Inferior parietal cortex (tissue), 1 donor: Measurements from ENCODE around the gene MAPK1.
A peak's percentile ranks its signal among the peaks of the same experiment; 100 is the strongest.
"Not testable (repeated sequence)": the region's sequence is repeated elsewhere in the genome, so short reads cannot be mapped to it uniquely, and the experiment has no call there.

Experiments used
- DNase-seq: peaks from one replicate; pipeline ENCODE4 v3.0.0-alpha.2; 2016; ENCODE audit errors: extremely low spot score

MAPK1 gene

DNA sequence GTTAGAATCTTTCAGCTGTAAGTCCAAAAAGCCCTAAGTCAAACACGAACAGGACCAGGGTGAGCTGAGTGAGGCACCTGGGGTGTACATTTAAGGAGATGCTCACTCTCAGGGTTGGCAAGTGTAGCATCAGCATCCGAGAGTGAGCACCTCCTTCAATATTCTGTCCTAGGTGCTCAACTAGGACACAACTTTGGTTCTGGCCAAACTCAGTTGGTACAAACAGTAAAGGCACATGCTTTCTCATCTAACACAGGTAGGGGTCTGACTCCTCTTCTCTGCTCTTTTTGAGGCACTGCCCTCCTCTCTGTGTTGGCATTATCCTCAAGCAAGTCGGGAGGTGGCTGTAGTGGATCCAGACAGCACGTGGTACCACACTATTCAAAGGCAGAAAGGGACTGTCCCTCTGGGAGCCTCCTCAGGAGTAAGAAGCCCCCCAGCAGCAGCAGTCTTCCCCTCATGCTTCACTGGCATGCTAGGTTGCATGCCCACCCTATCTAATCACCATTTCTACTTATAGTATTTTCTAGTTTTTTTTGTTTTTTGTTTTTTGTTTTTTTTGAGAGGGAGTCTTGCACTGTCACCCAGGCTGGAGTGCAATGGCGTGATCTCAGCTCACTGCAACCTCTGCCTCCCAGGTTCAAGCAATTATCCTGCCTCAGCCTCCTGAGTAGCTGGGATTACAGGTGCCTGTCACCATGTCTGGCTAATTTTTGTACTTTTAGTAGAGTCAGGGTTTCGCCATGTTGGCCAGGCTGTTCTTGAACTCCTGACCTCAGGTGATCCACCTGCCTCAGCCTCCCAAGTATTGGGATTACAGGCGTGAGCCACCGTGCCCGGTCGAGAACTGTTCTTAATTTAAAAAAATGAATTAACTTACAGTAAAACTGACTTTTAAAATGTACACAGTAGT, 14.7 kb upstream of the MAPK1 start:
- no peak for DNase-seq

DNA sequence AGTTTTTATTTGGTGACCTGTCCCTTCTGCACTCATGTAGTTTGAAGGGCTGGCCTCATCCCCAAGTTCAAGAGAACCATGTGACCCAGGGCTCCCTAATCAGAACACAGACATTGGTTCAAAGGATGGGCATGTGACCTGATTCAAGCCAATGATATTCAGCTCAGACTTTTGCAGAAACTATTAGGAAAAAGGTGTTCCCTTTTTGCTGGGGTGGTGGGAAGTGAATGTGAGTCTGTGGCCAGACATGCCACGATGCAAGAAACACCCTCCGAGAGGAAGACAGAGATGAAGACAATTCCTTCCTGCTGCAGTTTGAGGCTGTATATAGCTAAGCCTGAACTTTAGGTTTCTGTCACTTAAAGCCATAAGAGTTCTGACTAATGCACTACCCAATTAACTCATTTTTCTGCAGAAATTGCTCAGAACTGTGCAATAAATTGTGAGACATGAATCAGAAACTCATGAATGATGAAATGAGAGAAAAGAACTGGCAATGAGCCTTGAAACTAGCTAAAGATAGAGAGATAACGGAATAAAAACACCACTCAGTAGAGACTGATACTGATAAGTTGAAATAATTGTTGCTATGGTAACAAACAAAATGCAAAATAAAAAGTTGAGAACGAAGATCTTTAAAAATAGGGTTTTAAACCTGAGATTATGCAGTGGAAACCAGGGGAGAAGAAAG, 9.2 kb upstream of the MAPK1 start:
- DNase-seq = peak; percentile 27

DNA sequence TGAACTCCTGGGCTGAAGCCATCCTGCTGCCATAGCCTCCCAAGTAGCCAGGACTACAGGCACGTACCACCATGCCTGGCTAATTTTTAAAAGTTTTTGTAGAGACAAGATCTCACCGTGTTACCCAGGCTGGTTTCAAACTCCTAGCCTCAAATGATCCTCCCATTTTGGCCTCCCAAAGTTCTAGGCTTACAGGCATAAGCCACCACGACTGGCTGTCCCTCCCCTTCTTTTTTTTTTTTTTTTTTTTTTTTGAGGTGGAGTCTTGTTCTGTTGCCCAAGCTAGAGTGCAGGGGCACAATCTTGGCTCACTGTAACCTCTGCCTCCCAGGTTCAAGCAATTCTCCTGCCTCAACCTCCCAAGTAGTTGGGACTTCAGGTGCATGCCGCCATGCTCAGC, 7.5 kb upstream of the MAPK1 start:
- DNase-seq = not testable (repeated sequence)

DNA sequence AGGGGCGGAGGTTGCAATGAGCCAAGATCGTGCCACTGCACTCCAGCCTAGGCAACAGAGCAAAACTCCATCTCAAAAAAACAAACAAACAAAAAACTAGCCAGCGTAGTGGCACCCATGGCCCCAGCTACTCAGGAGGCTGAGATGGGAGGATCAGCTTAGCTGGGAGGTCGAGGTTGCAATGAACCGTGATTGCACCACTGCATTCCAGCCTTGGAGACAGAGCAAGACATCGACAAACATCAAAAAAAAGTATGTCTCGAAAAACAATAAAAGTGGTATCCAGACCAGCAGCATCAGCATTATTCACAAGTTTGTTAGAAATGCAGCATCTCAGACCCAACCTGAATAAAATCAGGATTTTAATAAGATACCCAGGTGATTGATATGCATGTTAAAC, 6.2 kb upstream of the MAPK1 start:
- DNase-seq = no peak

DNA sequence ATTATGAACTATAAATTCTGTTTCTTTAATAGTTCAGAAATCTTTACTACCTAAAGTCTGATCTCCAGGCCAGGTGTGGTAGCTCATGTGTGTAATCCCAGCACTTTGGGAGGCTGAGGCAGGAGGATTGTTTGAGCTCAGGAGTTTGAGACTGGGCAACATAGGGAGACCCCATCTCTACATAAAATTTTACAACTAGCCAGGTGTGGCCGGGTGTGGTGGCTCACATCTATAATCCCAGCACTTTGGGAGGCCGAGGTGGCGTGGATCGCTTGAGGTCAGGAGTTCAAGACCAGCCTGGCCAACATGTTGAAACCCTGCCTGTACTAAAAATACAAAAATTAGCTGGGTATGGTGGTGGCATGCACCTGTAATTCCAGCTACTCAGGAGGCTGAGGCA, 5.3 kb upstream of the MAPK1 start:
- DNase-seq = not testable (repeated sequence)

DNA sequence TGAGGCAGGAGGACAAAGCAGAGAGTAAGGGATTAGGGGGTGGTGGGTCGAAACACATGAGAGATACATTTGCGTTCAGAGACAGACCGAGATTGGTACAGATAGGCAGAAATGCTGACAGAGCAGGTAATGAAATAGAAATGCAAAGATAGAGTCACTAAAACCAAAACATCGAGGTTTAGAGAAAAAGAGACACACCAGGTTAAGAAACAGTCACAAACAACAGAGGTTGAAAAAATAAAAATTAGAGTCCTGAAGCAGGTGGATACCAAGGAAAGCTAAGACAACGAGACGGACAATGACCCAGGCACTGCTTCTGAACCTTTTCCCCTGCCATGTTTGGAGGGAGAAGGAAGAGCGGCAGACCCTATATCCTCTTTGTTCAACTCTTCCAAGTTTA, 1.2 kb upstream of the MAPK1 start:
- DNase-seq = no peak

DNA sequence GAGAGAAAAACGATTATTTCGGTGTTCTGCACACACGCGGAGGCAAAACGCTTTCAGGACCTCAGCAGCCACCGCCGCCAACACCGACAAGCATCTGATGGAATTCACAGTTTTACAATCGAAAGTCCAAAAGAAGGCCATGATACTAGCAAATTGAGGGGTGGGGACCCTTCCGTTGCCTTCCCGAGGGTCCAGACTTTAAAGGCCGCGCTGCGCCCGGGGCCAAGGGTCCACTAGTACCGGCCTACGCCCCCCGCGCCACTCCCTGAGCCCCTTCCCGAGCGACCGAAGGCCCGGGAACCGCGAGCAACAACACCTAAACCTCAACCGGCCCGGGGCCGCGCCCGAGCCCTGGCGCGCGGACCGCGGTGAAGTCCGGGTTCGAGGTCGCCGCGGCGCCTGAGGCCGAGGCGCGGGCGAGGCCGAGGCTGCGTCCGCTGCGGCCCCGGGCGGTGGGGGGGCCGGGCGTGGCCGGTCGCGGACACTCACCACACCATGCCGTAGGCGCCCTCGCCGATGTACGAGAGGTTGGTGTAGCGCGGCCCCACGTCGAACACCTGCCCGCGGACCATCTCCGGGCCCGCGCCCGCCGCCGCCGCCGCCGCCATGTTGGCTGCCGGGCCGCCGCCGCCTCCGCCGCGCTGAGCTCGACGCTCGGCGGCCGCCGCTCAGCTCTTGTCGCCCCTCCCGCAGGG, 465 bp downstream of the MAPK1 start:
- peak; percentile 53 for DNase-seq

DNA sequence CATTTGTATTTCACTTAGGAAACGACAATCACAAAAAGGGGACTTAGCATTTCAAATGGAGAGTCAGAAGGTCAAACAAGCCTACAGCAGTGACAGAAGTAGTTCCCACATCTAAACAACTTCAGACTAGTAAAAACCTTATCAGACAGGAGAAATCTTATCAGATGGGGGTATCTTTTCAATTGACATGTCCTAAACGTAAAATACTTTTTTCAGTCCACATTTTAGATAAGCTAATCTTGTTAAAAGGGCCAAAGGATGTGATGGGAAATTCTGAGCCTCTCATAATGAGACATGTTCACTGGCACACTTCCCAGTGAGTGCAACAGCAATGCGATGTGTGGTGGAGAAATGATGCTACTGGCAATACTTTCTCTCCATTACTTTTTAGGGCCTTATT, 2.4 kb downstream of the MAPK1 start:
- DNase-seq = peak; percentile 62

DNA sequence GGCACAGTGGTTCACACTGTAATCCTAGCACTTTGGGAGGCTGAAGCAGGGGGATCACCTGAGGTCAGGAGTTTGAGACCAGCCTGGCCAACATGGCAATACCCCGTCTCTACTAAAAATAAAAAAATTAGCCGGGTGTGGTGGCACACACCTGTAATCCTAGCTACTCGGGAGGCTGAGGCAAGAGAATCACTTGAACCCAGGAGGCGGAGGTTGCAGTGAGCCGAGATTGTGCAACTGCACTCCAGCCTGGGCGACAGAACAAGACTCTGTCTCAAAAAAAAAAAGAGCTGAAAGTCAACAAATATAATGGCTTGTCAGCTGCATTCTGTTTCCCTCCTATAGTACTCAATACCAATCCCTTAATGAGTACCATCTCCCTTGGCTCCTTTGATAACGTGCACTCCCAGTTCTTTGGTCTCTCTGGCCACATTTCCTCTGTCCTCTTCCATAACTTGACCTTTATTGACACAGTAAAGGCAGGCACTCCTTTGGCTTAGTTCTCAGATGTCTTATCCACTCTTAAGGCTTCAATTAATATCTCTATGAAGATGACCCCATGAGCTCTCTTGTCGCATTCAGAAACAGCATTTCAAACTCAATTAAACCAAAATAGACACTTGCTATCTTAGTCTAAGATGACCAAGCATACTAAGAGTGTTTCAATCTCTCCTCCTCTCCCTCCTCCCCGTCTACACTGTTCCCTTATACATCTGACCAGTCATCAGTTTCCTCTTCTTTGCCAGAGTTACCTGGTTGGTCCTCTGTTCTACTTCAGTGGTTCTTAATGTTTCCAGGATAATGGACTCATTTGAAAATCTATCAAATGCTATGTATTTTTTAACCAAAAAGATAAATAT, 4.8 kb downstream of the MAPK1 start:
- DNase-seq = no peak

DNA sequence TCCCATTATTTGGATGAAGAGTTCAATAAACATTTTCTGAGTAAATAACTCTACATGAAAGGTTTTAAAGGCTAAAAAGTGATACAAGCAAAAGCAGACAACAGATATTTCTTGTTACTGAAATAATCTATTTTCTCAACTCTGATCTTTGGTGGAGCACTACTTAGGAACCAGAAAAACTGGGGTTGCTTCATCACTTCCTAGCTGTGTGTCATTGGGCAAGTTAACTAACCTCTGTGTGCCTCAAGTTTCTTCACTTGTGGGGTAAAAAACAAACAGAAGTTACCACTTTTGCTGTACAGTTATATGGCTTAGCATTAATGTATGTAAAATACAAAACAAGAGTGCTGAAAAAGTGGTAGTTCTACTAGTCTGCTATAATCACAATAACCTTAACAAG, 5.6 kb downstream of the MAPK1 start:
- DNase-seq = no peak

DNA sequence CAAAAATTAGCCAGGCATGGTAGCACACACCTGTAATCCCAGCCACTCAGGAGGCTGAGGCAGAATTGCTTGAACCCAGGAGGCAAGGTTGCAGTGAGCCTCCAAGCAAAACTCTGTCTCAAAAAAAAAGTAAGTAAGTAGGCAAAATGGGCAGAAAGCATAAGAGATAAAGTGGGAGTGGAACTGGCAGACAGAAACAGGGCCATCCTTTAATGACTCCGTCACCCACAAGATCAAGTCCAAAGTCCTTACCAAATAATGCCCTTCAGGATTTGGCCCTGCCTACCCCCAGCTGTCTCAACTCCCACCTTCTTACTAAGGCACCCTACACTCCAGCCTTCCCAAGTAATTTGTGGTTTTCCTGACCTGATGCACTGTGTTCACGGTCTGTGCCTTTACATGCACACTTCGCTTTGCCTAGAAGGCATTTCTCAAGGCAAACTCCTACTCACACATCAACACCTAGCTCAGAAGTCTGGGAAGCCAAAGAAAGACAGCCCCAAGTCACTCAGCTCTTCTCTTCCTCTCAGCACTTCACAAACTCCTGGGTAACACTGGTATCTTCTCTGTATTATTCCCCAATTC, 6.1 kb downstream of the MAPK1 start:
- DNase-seq = no peak

DNA sequence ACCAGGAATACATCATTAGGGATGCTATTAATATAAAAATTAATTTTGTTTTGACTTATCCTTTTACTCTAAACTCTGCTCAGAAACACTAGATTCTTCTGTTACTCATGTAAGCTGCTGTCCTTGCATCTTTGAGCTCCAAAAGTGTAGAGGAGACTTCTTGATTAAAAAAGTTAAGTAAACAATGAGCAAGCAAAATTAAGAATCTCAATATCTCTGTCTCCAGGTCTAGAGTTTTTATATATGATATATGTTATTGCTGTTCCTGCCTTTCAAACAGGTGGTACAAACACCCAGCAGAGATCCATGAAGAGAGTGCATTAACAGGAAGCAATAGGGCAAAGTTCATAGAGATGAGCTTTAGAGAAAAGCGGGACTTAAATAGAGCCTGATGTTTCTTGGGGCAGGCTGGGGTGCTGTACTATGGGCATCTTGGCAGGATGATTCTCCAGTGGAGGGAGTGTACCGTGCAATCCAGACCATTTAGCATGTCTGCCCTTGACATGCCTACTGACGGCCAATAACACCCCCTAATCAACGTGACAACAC, 6.9 kb downstream of the MAPK1 start:
- DNase-seq = no peak

DNA sequence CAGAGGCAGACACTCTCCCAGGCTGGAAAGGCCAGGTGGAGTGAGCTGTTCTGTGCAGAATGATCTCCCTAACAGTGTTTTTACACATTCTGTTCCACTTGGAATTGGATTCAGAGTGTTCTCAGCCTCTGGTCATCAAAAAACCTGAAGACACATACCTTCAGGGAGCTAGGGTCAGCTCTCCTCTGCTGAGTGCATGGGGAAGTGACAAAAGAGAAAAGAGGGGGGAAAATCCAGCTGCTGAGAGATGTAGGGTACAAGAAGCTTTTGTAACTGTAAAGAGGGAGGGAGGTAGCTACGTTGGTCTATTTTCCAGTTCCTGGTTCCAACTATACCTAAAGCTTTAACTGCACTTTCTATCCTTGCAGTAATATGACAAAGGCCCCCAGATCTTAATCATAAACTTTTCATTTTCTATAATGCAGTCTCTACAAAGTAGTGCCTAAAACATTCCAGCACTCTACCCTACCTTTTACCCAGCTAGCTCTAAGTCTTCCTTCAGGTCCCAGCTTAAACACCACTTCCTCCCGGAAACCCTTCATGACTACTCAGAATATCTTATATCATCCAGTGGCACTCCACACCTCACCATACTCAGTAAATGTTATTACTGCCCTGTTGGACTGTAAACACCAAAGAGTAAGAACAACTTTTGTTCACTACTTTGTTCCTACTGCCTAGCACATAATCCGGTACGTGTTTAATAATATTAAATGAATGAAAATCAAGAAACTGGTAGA, 9.2 kb downstream of the MAPK1 start:
- DNase-seq = no peak

DNA sequence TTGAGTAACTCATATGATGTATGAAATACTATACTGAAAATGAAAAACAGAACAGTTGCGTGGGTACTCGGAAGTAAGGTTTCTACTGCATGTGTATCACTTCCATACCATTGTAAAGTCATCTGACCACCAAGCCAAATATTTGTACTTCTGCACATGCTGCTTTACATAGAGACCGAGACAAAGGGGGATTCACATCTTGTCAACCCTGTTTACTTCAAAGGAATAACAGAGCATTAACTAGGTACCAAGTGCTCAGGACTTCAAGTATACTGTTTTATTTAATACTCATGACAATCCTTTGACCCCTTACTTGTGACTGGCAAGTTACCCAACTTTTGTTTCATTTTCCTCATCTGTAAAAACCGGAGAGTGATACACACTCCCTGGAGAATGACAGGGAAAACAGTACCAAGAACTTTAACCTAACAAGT, 9.9 kb downstream of the MAPK1 start:
- no peak for DNase-seq

DNA sequence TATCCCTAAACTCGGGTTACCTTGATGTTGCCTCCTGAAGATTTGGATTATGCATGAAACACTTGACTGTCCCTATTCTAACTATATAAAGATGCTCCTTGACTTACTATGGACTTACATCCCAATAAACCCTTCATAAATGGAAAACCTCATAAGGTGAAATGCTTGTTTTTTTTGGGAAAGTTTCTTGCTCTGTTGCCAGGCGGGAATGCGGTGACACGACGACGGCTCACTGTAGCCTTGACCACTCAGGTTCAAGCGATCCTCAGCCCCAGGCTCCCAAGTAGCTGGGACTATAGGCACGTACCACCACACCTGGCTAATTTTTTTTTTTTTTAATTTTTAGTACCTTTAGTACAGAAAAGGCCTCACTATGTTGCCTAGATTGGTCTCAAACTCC, 10.6 kb downstream of the MAPK1 start:
- DNase-seq = no peak

DNA sequence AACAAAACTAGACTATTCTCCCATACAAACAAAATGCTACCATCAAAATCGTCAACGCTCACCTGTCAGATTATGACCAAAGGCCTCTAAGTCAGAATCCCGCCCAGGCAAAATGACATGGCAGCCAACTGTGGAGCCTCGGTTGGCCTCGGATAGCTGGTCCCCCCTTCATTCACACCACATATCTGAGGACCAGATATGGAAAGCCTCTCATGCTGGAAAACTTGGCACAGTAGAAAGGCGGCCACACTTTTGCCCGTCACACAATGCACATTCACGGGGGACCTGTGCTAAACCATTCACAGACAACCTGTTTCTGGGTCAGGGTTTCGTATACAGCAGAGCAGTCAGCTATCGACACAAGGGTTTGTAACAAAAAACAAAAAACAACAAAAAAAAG, 11.2 kb downstream of the MAPK1 start:
- no peak for DNase-seq

DNA sequence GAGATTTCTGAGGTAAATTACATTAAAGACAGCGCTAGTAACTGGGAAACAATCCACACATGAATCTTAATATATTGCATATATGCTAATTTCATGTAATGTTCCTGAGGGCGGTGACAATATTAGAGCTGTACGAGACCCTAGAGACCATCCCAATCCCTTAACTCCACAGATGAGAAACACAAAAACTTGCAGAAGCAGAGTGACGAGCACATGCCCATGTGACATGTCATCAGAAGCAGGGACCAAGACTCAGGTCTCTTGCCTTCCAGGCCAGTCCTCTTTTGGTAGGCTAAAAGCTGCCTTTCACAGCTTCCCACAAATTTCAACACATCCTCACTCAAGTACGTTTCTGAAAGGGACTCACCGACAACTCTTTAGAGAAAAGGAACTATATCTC, 11.8 kb downstream of the MAPK1 start:
- no peak for DNase-seq

DNA sequence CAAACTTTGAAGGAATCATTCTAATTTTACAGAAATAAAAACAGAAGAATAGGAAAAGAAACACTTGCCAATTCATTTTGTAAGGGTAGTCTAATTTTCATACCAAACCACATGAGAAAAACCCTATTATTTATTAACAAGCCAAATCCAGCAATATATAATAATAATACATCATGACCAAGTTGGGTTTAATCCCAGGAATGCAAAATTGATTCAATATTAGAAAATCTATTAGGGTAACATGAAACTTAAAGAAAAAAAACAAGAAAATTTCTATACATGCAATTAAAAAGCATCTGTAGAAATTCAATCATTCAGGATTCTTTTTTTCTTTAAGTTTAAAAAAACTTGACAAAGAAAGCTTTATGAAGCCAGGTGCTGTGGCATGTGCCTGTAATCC, 16.8 kb downstream of the MAPK1 start:
- no peak for DNase-seq

DNA sequence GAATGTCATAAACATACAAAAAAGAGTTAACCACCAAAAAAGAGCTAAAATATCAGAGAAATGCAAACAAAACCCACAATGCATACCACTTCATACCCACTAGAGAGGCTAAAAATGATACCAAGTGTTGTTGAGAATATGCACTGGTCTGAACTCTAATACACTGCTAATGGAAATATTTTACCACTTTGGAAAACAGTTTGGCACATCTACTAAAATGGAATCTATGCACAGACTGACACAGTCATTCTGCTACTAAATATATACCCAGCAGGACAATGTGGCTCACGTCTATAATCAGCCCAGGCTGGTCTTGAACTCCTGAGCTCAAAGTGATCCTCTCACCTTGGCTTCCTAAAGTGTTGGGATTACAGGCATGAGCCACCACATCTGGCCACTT, 18.0 kb downstream of the MAPK1 start:
- no peak for DNase-seq

DNA sequence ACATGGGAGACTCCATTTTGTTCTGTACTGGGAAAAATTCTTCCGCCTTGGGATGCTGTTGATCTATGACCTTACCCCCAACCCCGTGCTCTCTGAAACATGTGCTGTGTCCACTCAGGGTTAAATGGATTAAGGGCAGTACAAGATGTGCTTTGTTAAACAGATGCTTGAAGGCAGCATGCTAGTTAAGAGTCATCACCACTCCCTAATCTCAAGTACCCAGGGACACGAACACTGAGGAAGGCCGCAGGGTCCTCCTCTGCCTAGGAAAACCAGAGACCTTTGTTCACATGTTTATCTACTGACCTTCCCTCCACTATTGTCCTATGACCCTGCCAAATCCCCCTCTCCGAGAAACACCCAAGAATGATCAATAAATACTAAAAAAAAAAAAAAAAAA, 19.4 kb downstream of the MAPK1 start:
- not testable (repeated sequence) for DNase-seq
